ENCODE measurements around the gene PNPLA1.

The PNPLA1 gene

GRCh38 chr6:36329798-36330291 lies 60.0 kb downstream of the PNPLA1 start:
- ATAC-seq: no peak
- TF ChIP-seq ZNF565 (CRISPR knock-in tag; conservative IDR thresholded peaks at IDR 0.05; ENCODE audit: low read depth): no peak
- no peak for TF ChIP-seq ZNF8 (CRISPR knock-in tag; IDR thresholded peaks at IDR 0.05)
- TF ChIP-seq, protein P1, sequence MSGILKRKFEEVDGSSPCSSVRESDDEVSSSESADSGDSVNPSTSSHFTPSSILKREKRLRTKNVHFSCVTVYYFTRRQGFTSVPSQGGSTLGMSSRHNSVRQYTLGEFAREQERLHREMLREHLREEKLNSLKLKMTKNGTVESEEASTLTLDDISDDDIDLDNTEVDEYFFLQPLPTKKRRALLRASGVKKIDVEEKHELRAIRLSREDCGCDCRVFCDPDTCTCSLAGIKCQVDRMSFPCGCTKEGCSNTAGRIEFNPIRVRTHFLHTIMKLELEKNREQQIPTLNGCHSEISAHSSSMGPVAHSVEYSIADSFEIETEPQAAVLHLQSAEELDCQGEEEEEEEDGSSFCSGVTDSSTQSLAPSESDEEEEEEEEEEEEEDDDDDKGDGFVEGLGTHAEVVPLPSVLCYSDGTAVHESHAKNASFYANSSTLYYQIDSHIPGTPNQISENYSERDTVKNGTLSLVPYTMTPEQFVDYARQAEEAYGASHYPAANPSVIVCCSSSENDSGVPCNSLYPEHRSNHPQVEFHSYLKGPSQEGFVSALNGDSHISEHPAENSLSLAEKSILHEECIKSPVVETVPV (CRISPR knock-in tag; IDR thresholded peaks at IDR 0.05): no peak
- TF ChIP-seq POU6F1 (CRISPR knock-in tag; IDR thresholded peaks at IDR 0.05; ENCODE audit: borderline replicate concordance, low read depth): no peak
- no peak for TF ChIP-seq GLIS3 (CRISPR knock-in tag; IDR thresholded peaks at IDR 0.05)
- TF ChIP-seq TCF4 (CRISPR knock-in tag; IDR thresholded peaks at IDR 0.05; ENCODE audit: borderline replicate concordance): no peak
- no peak for TF ChIP-seq PPARA (CRISPR knock-in tag; IDR thresholded peaks at IDR 0.05; ENCODE audit: borderline replicate concordance)
- no peak for TF ChIP-seq ARNTL (CRISPR knock-in tag; IDR thresholded peaks at IDR 0.05; ENCODE audit: borderline replicate concordance, low read depth)
- TF ChIP-seq RARB (CRISPR knock-in tag; IDR thresholded peaks at IDR 0.05): no peak
- no peak for TF ChIP-seq OSR1 (CRISPR knock-in tag; IDR thresholded peaks at IDR 0.05)
- no peak for TF ChIP-seq ZNF70 (CRISPR knock-in tag; IDR thresholded peaks at IDR 0.05)
- no peak for TF ChIP-seq ZFP30 (CRISPR knock-in tag; IDR thresholded peaks at IDR 0.05)

DNA sequence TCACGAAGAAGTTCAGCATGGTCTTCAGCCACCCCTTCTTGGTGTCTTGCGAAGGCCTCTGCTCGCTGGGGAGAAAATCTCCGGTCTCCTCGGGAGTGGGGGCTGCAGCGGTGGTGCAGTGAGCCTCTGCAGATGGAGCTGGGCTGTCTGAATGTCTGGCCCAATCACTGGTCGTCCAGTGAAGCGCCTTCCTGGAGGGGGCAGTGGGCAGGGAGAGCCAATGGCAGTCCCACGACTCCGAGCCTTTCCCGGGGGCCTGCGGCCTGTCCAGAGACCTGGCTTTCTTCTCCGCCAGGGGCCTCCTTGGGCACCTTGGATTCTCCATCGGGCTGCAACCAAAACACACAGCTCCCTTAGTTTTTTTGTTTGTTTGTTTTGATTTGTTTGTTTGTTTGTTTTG lies 60.5 kb downstream of the PNPLA1 start:
- TF ChIP-seq, protein P1 (CRISPR knock-in tag; IDR thresholded peaks at IDR 0.05): no peak
- TF ChIP-seq ESRRG (CRISPR knock-in tag; IDR thresholded peaks at IDR 0.05): no peak
- TF ChIP-seq TSHZ2 (CRISPR knock-in tag; IDR thresholded peaks at IDR 0.05): no peak
- TF ChIP-seq POU6F1 (CRISPR knock-in tag; IDR thresholded peaks at IDR 0.05; ENCODE audit: borderline replicate concordance, low read depth): no peak
- no peak for TF ChIP-seq ZNF8 (CRISPR knock-in tag; IDR thresholded peaks at IDR 0.05)
- TF ChIP-seq ZFP30 (CRISPR knock-in tag; IDR thresholded peaks at IDR 0.05): no peak
- no peak for TF ChIP-seq ISL1 (CRISPR knock-in tag; IDR thresholded peaks at IDR 0.05)
- no peak for TF ChIP-seq RARB (CRISPR knock-in tag; IDR thresholded peaks at IDR 0.05)
- TF ChIP-seq, protein P2, sequence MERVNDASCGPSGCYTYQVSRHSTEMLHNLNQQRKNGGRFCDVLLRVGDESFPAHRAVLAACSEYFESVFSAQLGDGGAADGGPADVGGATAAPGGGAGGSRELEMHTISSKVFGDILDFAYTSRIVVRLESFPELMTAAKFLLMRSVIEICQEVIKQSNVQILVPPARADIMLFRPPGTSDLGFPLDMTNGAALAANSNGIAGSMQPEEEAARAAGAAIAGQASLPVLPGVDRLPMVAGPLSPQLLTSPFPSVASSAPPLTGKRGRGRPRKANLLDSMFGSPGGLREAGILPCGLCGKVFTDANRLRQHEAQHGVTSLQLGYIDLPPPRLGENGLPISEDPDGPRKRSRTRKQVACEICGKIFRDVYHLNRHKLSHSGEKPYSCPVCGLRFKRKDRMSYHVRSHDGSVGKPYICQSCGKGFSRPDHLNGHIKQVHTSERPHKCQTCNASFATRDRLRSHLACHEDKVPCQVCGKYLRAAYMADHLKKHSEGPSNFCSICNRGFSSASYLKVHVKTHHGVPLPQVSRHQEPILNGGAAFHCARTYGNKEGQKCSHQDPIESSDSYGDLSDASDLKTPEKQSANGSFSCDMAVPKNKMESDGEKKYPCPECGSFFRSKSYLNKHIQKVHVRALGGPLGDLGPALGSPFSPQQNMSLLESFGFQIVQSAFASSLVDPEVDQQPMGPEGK (CRISPR knock-in tag; IDR thresholded peaks at IDR 0.05; ENCODE audit: borderline replicate concordance): no peak
- TF ChIP-seq CSDC2 (CRISPR knock-in tag; IDR thresholded peaks at IDR 0.05): no peak
- TF ChIP-seq ARNTL (CRISPR knock-in tag; IDR thresholded peaks at IDR 0.05; ENCODE audit: borderline replicate concordance, low read depth): no peak
- TF ChIP-seq BACH2 (CRISPR knock-in tag; IDR thresholded peaks at IDR 0.05; ENCODE audit: borderline replicate concordance): no peak
- TF ChIP-seq ZC3H10 (CRISPR knock-in tag; IDR thresholded peaks at IDR 0.05): no peak
- TF ChIP-seq OSR1 (CRISPR knock-in tag; IDR thresholded peaks at IDR 0.05): no peak
- TF ChIP-seq TOX (CRISPR knock-in tag; IDR thresholded peaks at IDR 0.05; ENCODE audit: borderline replicate concordance): no peak
- TF ChIP-seq GLIS3 (CRISPR knock-in tag; IDR thresholded peaks at IDR 0.05): no peak
- TF ChIP-seq CREB5 (CRISPR knock-in tag; IDR thresholded peaks at IDR 0.05; ENCODE audit: low read depth): no peak
- no peak for TF ChIP-seq TCF4 (CRISPR knock-in tag; IDR thresholded peaks at IDR 0.05; ENCODE audit: borderline replicate concordance)
- TF ChIP-seq ZNF70 (CRISPR knock-in tag; IDR thresholded peaks at IDR 0.05): no peak
- no peak for TF ChIP-seq ZNF565 (CRISPR knock-in tag; conservative IDR thresholded peaks at IDR 0.05; ENCODE audit: low read depth)
- no peak for ATAC-seq
